IPS-15b (cell line): Measurements from ENCODE around the gene ZNF491.
"Not testable (repeated sequence)": the region's sequence is repeated elsewhere in the genome, so short reads cannot be mapped to it uniquely, and the experiment has no call there.

Source experiments
- H3K27me3 ChIP-seq: one replicate; pipeline ENCODE4 v1.6.1; 2013; ENCODE audit warnings: low read length; ENCODE audit not compliant: control insufficient read depth, insufficient read depth
- H3K36me3 ChIP-seq: one replicate; pipeline ENCODE4 v1.6.1; 2013; ENCODE audit warnings: low read length; ENCODE audit not compliant: control insufficient read depth, insufficient read depth
- H3K4me1 ChIP-seq: one replicate; pipeline ENCODE4 v1.6.1; 2013; ENCODE audit warnings: mild to moderate bottlenecking, low read length; ENCODE audit not compliant: control insufficient read depth, insufficient read depth
- H3K4me3 ChIP-seq: one replicate; pipeline ENCODE4 v1.5.1; 2013; ENCODE audit warnings: low read depth, low read length
- H3K9ac ChIP-seq: one replicate; pipeline ENCODE4 v1.6.1; 2013; ENCODE audit warnings: low read depth, mild to moderate bottlenecking, low read length
- H3K9me3 ChIP-seq: one replicate; pipeline ENCODE4 v1.6.1; 2013; ENCODE audit warnings: mild to moderate bottlenecking, low read length; ENCODE audit not compliant: control insufficient read depth, insufficient read depth

The ZNF491 gene

DNA sequence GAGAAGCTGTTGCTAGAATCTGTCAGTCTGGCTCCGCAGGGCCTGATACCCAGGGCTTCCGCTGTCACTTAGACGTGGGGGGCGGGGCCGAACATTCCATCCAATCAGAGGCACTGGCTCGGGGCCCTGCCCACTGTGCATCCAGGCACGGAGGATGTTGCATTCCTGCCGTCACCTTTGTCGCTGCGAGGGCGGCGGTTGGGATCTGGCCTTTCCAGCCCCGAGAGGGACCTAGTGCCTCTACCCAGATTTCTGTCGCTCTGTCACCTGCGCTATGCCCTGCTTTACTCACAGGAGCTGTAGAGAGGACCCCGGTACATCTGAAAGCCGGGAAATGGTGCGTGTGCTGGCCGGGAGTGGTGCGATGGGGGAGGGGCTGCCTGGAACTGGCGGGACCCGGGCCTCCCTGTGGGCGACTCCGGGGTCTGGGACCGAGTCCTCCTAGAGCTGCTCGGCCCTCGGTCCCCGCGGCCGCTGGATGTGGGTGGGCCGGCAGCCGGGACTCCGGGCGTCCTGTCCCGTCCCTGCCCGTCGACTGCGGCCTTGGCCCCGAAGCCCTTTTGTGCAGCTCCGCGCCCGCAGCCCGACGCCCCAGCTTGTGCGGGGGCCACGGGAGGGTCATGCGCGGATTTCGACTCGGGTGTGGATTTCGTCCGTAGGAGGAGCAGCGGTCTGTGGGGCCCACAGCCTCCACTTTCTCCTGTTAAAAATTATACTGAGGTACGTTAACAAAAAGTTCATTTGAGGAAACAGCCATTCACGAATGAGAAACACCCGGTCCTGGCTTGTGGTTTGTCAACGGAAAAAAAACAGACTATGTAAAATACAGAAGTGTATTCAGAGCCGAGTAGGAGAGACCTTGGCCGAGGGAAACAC is 50.5 kb downstream of the ZNF491 start, which contains the start of gene ZNF439:
ZNF439 (plus strand) TSS at position 133 of the 876 bp plus-strand sequence; CDS start at position 275, 142 bp downstream.
- no peaks in the 10 kb centered on the region for H3K4me1 ChIP-seq
- H3K36me3 ChIP-seq: no peaks in the 10 kb centered on the region
- no peaks in the 10 kb centered on the region for H3K27me3 ChIP-seq
- H3K9me3 ChIP-seq: peaks cover 6% of the 10 kb centered on the region
- H3K4me3 ChIP-seq: no peak within 1 kb of the TSS
- no peak within 1 kb of the TSS for H3K9ac ChIP-seq

DNA sequence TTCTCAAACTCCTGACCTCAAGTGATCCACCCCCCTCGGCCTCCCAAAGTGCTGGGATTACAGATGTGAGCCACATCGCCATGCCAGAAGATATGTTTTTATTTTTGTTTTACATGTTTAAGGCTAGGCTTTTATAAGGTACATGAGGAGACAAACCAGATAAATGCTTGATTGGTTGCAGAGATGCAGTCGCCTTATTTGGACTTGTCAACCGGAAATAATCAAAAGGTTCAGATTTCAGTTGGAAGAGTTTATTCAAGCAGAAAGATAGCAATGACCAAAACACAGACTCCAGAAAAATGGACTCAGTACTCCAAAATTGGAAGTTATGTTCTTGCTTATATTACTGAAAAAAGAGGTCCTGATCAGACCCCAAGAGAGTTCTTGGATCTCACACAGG is 52.0 kb downstream of the ZNF491 start:
- H3K36me3 ChIP-seq, H3K9me3 ChIP-seq, H3K4me3 ChIP-seq, H3K27me3 ChIP-seq, H3K9ac ChIP-seq, H3K4me1 ChIP-seq: not testable (repeated sequence)

DNA sequence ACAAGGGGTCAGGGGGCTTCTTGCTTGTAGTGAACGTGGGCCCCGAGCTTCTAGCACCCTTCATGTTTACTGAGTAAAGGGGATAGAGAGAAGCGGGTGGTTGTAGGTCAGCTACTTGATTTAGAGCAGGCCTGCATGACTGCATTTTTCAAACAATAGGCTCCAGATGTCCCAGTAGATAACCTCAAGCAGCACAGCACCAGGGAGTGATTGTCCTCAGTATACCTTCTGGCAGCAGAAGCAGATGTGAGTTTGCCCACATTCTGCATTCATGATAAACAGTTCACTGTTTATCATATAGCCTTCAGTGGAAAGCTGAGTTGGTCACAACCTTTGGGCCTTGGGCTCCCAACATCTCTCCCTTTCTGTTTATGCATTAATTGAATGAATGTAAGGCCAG is 55.0 kb downstream of the ZNF491 start:
- Histone ChIP-seq H3K4me3 (no peak overlapping the region), H3K4me1 (no peaks in the 10 kb centered on the region), H3K9ac (no peak overlapping the region), H3K36me3 (no peaks in the 10 kb centered on the region), H3K27me3 (no peaks in the 10 kb centered on the region), H3K9me3 (peaks cover 18% of the 10 kb centered on the region)

DNA sequence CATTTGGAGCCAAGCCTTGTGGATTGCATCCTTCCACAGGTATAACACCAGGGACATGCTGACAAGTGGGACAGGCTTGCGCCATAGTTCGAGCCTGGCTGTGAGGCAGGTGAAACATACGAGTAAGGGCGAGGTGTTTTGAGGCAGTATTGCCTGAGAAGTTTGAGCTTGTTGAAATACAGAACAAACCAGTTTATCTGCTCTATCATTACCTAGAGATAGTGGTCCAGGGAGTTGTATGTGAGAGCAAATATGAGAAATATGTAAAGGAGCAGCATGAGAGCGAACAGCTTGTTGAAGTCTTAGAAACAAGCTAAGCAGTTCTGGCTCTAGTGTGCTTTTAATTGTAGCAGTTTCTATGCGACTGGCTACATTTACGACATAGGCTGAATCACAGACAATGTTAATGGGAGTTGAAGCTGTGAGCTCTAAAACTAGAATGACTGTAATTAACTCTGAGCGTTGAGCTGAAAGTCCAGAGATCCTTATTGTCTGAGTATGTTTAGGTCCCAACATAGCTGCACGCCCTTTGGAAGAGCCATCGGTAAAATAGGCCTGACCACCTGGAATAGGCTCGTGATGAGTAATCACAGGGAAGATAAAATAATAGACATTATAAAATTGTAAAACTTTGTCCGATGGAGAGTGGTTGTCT is 58.4 kb downstream of the ZNF491 start:
- Histone ChIP-seq H3K9me3 (peaks cover 18% of the 10 kb centered on the region), H3K9ac (no peak overlapping the region), H3K4me3 (no peak overlapping the region), H3K36me3 (no peaks in the 10 kb centered on the region), H3K4me1 (no peaks in the 10 kb centered on the region), H3K27me3 (no peaks in the 10 kb centered on the region)
